LNCAP (cell line): ENCODE measurements around the gene CLBA1.

Experiments used
- TF ChIP-seq, protein P1 (sequence below): fragments of 450-650 bp; IDR thresholded peaks from 2 replicates; pipeline ENCODE4 v1.5.1; 2017; ENCODE audit warnings: mild to moderate bottlenecking

The CLBA1 gene

DNA sequence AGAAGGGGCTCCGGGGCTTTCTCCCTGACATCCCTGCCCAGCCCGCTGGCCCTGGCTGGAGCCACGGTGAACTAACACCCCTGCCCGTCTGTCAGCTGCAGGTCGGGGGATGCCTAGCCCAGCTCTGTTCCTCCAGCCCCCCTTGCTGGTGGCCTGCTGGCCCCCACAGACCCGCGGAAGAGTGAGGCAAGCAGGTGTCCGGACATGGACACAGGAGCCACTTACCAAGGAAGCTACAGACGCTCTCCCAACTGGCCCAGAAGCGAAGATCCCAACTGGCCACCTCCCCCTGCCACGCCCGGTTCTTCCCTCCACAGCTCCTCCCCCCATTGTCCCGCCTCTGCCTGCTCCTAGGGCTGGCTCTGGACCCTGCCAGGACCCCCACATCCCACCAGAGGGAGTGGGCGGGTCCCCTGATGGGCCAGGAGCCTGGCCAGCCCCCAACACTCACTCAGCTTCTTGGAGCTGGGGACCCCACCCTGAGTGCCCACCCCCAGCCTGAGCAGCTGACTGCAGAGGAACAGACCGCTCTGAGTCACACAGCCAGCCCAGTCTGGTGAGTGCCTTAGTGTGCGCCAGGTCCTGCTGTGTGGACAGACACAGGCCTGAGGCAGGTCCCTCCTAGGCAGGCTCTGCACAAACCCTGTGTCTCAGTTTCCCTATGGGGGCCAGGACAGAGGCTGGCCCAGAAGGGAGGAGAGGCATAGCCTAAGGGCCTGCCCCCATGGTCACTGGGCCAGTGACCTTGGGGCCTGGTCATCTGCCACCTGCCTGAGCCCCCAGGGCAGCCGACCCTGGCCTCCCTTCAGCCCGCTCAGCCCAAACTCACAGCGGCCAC, 15.1 kb upstream of the CLBA1 start:
- TF ChIP-seq, protein P1, sequence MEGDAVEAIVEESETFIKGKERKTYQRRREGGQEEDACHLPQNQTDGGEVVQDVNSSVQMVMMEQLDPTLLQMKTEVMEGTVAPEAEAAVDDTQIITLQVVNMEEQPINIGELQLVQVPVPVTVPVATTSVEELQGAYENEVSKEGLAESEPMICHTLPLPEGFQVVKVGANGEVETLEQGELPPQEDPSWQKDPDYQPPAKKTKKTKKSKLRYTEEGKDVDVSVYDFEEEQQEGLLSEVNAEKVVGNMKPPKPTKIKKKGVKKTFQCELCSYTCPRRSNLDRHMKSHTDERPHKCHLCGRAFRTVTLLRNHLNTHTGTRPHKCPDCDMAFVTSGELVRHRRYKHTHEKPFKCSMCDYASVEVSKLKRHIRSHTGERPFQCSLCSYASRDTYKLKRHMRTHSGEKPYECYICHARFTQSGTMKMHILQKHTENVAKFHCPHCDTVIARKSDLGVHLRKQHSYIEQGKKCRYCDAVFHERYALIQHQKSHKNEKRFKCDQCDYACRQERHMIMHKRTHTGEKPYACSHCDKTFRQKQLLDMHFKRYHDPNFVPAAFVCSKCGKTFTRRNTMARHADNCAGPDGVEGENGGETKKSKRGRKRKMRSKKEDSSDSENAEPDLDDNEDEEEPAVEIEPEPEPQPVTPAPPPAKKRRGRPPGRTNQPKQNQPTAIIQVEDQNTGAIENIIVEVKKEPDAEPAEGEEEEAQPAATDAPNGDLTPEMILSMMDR, result no peak

DNA sequence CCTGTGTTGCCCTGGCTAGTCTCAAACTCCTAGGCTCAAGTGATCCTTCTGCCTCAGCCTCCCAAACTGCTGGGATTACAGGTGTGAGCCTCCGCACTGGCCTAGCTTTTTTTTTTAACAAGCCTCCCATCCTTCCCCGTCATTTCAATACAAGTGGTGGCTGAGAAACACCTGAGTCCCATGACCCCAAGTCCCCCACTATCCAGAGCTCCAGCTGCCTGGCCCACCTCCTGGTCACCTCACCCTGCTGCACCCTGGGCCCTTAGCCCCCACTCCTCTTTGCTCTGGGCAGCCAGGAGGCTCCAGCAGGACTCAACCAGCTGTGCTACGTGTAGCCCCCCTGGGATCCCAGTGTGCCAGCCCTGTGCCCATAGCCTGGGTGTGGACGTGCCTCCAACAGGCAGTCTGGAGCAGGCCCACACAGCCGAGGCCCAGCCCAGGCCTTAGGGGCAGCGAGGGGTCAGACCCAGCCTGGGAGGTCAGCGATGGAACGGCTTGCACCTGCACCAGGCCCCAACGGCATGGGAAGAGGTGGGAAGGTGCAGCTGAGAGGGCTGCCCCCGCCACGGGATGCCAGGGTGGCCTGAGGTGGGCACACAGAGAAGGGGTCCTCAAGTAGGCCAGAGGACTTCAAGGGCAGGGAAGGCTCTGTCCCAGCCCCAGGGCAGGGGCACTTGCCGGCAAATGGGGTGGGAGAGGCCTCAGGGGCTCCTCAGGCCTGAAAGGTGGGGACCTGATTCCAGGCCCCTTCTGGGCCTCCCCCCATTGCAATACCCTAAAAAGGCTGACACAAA, 13.9 kb upstream of the CLBA1 start:
- TF ChIP-seq, protein P1, result no peak

- TF ChIP-seq, protein P1, result no peak
These were observed 13.1 kb upstream of the CLBA1 start for GRCh38 chr14:104972301-104973134.

DNA sequence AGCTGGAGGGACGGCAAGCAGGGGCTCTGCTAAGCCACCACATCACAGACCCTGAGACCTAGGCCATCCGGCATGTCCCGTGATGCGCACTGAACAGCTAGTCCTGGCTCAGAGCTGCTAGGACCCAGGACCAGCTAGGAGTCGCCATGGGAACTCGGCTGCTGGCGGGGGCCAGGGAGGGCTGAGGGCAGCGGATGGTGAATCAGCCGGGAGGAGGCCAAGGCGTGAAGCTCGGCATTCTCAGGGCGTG, 12.5 kb upstream of the CLBA1 start:
- TF ChIP-seq, protein P1, result no peak

GRCh38 chr14:104973385-104974145, 12.0 kb upstream of the CLBA1 start:
- TF ChIP-seq, protein P1, result no peak

DNA sequence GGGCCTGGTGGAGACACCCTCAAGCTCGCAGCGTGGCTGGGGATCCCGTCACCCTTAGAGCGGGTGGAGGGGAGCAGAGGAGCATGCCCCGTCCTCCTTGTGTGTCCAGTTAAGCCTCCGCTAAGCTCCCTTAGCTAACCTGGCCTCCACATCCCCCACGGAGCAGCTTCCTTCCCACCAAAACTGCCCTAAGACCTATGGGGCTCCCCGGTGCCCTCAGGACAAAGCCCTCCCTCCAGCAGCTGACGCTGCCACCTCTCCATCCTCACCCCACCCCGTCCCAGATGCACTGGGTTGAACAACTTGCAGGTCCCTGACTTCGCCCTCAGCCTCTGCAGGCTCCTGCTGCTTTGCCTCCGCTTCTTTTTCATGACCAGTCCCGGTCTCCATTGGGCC, 11.4 kb upstream of the CLBA1 start:
- TF ChIP-seq, protein P1, result no peak
